GM12892 (cell line): ENCODE results near the gene LCMT2.

Experiments used
- POLR2A ChIP-seq: IDR thresholded peaks from 2 replicates; pipeline ENCODE4 v1.6.1; 2011; ENCODE audit warnings: low read depth, low read length, control low read depth
- POLR2AphosphoS5 ChIP-seq: IDR thresholded peaks from 2 replicates; pipeline ENCODE4 v1.6.1; 2011; ENCODE audit warnings: low read depth, low read length, control low read depth

DNA sequence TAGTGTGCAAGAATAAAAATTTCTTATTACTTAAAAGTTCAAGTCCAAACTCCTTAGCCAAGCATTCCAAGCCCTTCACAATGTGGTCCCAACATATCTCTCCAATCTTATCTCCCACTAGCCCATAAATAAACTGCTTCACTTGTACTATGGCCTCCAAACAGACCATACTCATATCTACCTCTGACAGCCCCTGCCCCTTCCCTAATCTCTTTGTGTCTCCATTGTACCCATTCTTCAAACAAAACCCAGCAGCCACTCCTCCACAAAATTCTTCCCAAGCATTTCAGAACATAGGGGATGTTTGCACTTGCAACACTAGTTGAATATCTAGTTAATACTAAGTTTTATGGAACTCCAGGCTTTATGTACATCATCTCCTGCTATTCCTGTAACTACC is 30.5 kb downstream of the LCMT2 start:
- TF ChIP-seq POLR2A (no peak), POLR2AphosphoS5 (no peak)
